ENCODE results near the gene SLC38A5.

Gene SLC38A5

GRCh38 chrX:48480583-48480982 lies 10.5 kb upstream of the SLC38A5 start:
- no peaks in the 10 kb centered on the region for H3K9me3 Mint-ChIP-seq
- no peak for ATAC-seq (ENCODE audit: low read depth)

DNA sequence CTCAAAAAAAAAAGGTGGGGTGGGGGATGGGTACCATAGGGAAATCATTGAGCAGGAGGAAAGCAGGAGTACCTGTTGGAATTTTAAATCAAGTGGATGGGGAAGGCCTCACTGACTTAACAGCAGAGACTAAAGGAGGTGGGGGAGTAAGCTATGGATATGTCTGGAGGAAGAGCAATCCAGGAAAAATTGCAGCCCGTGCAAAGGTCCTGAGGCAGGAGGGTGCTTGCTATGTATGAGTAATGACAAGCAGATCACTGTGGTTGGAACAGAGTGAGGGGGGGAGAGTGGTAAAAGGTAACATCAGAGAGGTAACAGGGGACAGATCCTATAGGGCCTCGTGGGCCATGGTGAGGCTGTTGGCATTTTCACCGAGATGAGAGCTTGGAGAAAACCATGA lies 10.1 kb upstream of the SLC38A5 start:
- ATAC-seq (ENCODE audit: low read depth) (no peak), DNase-seq (ENCODE audit: low spot score in 2 of 2) (no peak)
- no peak overlapping the region for H3K4me3 Mint-ChIP-seq
- no peaks in the 10 kb centered on the region for H3K9me3 Mint-ChIP-seq
- H3K27me3 Mint-ChIP-seq, result no peaks in the 10 kb centered on the region
- H3K27ac Mint-ChIP-seq, result peak overlapping the region; percentile 9
- H3K4me1 Mint-ChIP-seq, result peaks cover 27% of the 10 kb centered on the region
- peaks cover 13% of the 10 kb centered on the region for H3K36me3 Mint-ChIP-seq

More at GRCh38 chrX:48480583-48480982, 10.5 kb upstream of the SLC38A5 start:
- DNase-seq (ENCODE audit: low spot score in 2 of 2), result no peak
- Mint-ChIP-seq H3K4me3 (no peak overlapping the region), H3K4me1 (peaks cover 27% of the 10 kb centered on the region), H3K27me3 (no peaks in the 10 kb centered on the region), H3K36me3 (peaks cover 13% of the 10 kb centered on the region), H3K27ac (peak overlapping the region; percentile 9)

- H3K4me1 Mint-ChIP-seq, result peaks cover 27% of the 10 kb centered on the region
- H3K36me3 Mint-ChIP-seq, result peaks cover 13% of the 10 kb centered on the region
- H3K4me3 Mint-ChIP-seq, result no peak overlapping the region
- H3K9me3 Mint-ChIP-seq, result no peaks in the 10 kb centered on the region
- DNase-seq (ENCODE audit: low spot score in 2 of 2) (no peak), ATAC-seq (ENCODE audit: low read depth) (no peak)
- H3K27me3 Mint-ChIP-seq, result no peaks in the 10 kb centered on the region
- no peak overlapping the region for H3K27ac Mint-ChIP-seq
Observed at GRCh38 chrX:48478806-48479205, 8.7 kb upstream of the SLC38A5 start.

GRCh38 chrX:48477960-48478755 lies 8.1 kb upstream of the SLC38A5 start:
- H3K27ac Mint-ChIP-seq, result no peak overlapping the region
- no peak overlapping the region for H3K4me3 Mint-ChIP-seq
- peaks cover 27% of the 10 kb centered on the region for H3K4me1 Mint-ChIP-seq
- H3K9me3 Mint-ChIP-seq, result no peaks in the 10 kb centered on the region
- no peak for DNase-seq (ENCODE audit: low spot score in 2 of 2)
- peaks cover 13% of the 10 kb centered on the region for H3K36me3 Mint-ChIP-seq
- no peak for ATAC-seq (ENCODE audit: low read depth)
- no peaks in the 10 kb centered on the region for H3K27me3 Mint-ChIP-seq

DNA sequence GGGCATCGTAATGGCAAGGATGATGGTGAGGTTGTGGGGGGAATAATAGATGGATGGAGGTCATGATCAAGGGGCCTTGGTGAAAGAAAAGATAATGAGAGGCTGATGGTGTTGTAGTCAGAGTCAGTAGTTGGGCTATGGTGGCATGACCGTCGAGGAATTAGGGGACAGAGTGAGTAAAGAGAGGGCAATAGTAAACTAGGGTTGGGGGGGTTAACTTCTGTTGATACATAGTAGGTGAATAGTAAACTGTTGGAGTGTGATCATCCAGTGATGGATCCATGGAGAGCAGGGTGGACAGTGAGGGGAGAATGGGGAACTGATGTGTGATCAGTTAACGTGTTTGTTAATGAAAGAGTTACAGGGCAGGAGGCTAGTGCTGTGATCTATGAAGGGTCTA lies 6.9 kb upstream of the SLC38A5 start:
- H3K4me3 Mint-ChIP-seq, result peak overlapping the region; percentile 83
- peaks cover 13% of the 10 kb centered on the region for H3K36me3 Mint-ChIP-seq
- no peaks in the 10 kb centered on the region for H3K27me3 Mint-ChIP-seq
- no peaks in the 10 kb centered on the region for H3K9me3 Mint-ChIP-seq
- peak overlapping the region; percentile 89 for H3K27ac Mint-ChIP-seq
- peaks cover 27% of the 10 kb centered on the region for H3K4me1 Mint-ChIP-seq
- DNase-seq (ENCODE audit: low spot score in 2 of 2) (no peak), ATAC-seq (ENCODE audit: low read depth) (no peak)

DNA sequence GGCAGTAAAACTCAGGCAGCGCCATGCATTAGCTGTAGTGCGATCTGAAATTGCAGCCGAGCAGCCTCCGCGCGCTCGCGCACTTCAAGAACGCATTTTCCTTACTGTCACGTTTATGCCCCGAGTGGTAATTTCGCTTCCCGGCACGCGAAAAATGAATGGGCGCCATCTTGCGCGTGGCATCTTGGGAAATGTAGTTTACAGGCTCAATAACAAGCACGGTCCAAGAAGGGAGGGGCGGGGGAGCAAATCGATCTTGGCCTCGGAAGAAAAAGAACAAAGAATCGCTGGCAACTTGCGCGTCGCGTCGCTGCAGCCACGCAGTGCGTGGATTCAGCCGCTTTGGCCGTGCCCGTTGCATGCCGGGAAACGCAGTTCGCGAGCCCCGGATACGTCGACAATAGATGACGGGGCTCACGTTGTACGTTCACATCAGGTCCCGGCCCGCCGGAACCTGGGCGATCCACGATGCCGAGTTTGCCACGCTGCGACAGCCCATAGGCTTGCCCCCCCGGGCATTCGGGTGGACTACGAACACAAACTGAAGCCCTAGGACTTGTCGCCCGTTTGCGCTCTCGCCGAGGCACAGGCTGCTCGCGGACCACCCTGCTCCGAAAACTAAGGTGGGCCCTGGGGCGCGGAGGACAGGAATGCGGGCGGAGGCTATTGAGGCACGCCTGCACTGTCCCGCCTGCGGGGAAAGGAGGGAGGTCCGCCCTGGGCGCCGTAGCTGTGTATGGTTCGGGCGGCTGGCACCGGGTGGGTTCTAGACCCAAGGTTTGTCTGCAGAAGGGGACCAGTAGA lies 5.9 kb upstream of the SLC38A5 start, which contains the start of gene FTSJ1:
Gene FTSJ1, plus strand, starts transcription at position 426 of the 804 bp plus-strand sequence. CDS start 1,849 bp downstream, outside the sequence.
- Mint-ChIP-seq H3K9me3 (no peaks in the 10 kb centered on the region), H3K4me3 (peak within 1 kb of the TSS; percentile 83), H3K27me3 (no peaks in the 10 kb centered on the region), H3K27ac (peak within 1 kb of the TSS; percentile 89), H3K4me1 (peaks cover 27% of the 10 kb centered on the region), H3K36me3 (peaks cover 13% of the 10 kb centered on the region)
- DNase-seq (ENCODE audit: low spot score in 2 of 2), result peak; percentile 68 to 77
- peak; percentile 89 for ATAC-seq (ENCODE audit: low read depth)

DNA sequence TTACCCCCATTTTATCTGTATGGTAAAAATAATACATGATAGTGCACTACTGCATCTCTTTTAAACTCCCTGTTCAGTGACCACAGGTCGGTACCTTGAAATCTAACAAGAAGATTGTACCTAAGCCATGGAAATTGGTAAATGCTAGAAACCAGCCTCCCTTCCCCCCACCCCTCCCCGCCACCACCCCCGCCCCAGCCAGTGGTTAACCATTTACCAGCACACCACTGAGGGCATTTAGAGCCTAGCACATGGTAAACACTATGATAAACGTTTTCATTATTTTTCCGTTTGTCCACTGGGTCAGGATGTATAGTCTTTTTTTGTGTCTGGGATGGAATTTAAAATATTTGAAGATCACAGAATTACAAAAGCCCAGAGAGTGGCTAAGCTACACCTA lies 5.2 kb upstream of the SLC38A5 start:
- Mint-ChIP-seq H3K27ac (peak overlapping the region; percentile 89), H3K9me3 (no peaks in the 10 kb centered on the region), H3K4me1 (peaks cover 22% of the 10 kb centered on the region), H3K36me3 (peaks cover 8% of the 10 kb centered on the region), H3K27me3 (no peaks in the 10 kb centered on the region), H3K4me3 (peak overlapping the region; percentile 83)
- DNase-seq (ENCODE audit: low spot score in 2 of 2), result no peak
- ATAC-seq (ENCODE audit: low read depth), result no peak

DNA sequence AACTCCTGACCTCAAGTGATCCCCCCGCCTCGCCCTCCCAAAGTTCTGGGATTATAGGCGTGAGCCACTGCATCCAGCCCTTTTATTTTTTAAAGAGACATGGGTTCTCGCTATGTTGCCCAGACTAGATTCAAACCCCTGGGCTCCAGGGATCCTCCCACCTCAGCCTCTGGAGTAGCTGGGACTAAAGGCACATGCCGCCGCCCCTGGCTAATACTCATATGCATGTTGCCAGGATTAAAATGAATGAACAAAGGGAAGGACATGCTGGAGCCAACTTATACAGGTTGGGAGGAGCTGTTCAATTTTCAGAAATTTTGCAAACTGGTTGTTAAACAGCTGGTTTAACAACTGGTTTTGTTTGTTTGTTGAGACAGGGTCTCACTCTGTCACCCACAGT lies 4.5 kb upstream of the SLC38A5 start:
- ATAC-seq (ENCODE audit: low read depth), result no peak
- H3K4me3 Mint-ChIP-seq, result no peak overlapping the region

DNA sequence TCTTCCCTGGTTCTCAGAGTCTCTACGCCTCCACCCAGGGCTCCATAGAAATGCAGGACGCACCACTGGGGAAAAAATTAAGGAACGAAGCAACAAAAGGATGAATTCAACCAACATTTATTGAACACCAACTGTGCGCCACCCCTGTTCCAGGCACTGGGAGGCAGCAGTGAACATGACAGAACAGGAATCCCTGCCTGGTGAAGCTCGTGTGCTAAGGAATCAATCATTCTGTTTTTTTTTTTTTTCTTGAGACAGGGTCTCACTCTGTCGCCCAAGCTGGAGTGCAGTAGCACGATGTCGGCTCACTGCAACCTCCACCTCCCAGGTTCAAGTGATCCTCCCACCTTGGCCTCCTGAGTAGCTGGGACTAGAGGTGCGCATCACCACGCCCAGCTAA lies 4.1 kb upstream of the SLC38A5 start:
- peaks cover 26% of the 10 kb centered on the region for H3K4me1 Mint-ChIP-seq
- H3K27ac Mint-ChIP-seq, result no peak overlapping the region
- H3K9me3 Mint-ChIP-seq, result no peaks in the 10 kb centered on the region
- no peak overlapping the region for H3K4me3 Mint-ChIP-seq
- H3K36me3 Mint-ChIP-seq, result peaks cover 4% of the 10 kb centered on the region
- no peak for ATAC-seq (ENCODE audit: low read depth)
- H3K27me3 Mint-ChIP-seq, result no peaks in the 10 kb centered on the region
- DNase-seq (ENCODE audit: low spot score in 2 of 2), result no peak

More for the DNA sequence above, 4.5 kb upstream of the SLC38A5 start:
- Mint-ChIP-seq H3K27me3 (no peaks in the 10 kb centered on the region), H3K27ac (no peak overlapping the region), H3K36me3 (peaks cover 6% of the 10 kb centered on the region), H3K4me1 (peaks cover 23% of the 10 kb centered on the region), H3K9me3 (no peaks in the 10 kb centered on the region)
- DNase-seq (ENCODE audit: low spot score in 2 of 2), result no peak

DNA sequence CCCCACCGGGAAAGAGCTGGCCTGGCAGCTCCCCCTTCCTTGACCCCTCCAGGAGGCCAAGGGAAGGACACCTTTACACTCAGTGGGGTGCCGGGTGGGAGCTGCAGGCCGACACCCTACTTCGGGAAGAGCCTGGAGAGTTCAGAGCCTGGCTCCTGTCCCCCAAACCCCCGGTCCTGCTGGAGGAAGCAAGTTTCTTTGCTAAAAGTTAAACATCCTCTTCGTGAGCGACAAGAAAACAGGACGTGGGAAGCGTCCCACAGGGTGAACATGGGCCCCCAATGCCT lies 3.6 kb upstream of the SLC38A5 start:
- no peaks in the 10 kb centered on the region for H3K9me3 Mint-ChIP-seq
- H3K27ac Mint-ChIP-seq, result no peak overlapping the region
- no peak overlapping the region for H3K4me3 Mint-ChIP-seq
- H3K4me1 Mint-ChIP-seq, result peaks cover 26% of the 10 kb centered on the region
- DNase-seq (ENCODE audit: low spot score in 2 of 2) (no peak), ATAC-seq (ENCODE audit: low read depth) (no peak)
- no peaks in the 10 kb centered on the region for H3K27me3 Mint-ChIP-seq
- H3K36me3 Mint-ChIP-seq, result peaks cover 3% of the 10 kb centered on the region

DNA sequence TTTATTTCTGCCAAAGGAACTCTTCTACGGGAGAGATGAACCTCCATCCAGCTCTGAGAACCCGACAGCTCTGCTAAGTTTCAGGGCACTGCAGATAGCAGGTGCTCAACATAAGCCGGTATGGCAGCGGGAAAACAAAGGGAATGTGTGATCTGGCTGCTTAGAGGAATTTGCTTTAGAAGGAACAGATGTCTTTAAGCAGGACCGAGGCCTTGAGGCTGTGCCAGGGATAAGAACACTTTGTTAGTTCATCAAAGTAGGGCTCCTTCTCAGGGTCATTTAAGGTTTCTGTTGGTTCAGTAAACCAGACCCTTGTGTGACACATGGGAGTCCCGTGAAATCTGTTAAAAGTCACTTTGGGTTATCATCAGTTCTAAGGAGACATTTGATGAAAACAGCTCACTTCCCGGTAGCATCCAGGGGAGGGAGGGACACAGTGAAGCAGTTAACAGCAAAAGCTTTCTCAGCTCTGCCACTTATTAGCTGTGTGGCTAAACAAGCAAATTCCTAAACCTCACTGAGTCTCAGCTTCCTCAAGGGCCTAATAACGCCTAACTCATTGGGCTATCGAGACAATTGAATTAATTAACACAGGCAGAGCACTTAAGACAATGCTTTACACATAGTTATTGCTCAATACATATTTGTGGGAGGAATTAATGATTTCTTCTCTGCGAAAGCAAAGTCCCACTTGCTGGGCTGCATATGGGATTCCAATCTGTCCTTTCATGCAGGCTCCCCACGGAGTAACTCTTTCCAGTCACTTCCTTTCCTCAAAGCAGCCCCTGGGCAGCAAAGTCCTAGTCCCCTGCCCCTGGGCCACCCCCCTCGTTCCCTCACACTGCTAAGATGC lies 3.0 kb upstream of the SLC38A5 start:
- DNase-seq (ENCODE audit: low spot score in 2 of 2), result no peak
- Mint-ChIP-seq H3K27me3 (no peaks in the 10 kb centered on the region), H3K4me1 (peaks cover 22% of the 10 kb centered on the region), H3K27ac (no peak overlapping the region), H3K4me3 (no peak overlapping the region), H3K36me3 (no peaks in the 10 kb centered on the region), H3K9me3 (no peaks in the 10 kb centered on the region)
- no peak for ATAC-seq (ENCODE audit: low read depth)

DNA sequence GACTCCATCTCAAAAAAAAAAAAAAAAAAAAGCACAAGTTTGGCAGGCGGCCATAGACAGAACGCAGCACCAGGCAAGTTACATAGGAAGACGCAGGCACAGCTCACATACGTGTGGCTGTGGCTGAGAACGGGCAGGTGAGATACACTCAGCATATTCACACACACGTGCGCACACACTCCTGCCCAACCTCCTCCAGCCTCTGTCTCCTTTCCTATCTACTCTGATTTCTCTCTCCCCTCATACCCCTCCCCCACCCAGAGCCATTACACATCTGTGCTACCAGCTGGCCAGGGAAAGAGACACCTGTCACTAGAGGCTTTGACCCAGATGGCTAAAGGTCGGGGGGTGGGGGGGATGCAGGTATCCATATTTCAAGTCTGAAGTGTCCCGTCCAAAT lies 2.2 kb upstream of the SLC38A5 start:
- no peak for ATAC-seq (ENCODE audit: low read depth)
- H3K27me3 Mint-ChIP-seq, result no peaks in the 10 kb centered on the region
- H3K4me3 Mint-ChIP-seq, result no peak overlapping the region

GRCh38 chrX:48471504-48471903 lies 1.4 kb upstream of the SLC38A5 start:
- H3K9me3 Mint-ChIP-seq, result no peaks in the 10 kb centered on the region
- no peaks in the 10 kb centered on the region for H3K27me3 Mint-ChIP-seq
- H3K4me3 Mint-ChIP-seq, result no peak overlapping the region

More for the DNA sequence above, 2.2 kb upstream of the SLC38A5 start:
- peaks cover 22% of the 10 kb centered on the region for H3K4me1 Mint-ChIP-seq
- H3K27ac Mint-ChIP-seq, result no peak overlapping the region
- H3K36me3 Mint-ChIP-seq, result no peaks in the 10 kb centered on the region
- no peaks in the 10 kb centered on the region for H3K9me3 Mint-ChIP-seq
- DNase-seq (ENCODE audit: low spot score in 2 of 2), result no peak

DNA sequence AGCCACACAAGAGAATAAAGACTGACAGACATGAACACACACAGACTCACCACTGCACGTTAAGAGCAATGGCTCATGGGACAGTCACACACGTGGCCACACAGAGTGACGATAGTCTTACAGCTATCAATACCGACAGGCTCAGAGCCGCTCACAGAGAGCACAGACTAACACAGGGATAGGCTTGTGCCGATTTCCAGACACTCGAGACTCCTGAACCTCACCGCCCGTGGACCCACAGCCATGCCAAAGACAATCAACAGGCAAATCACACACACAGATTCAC lies 716 bp upstream of the SLC38A5 start:
- Mint-ChIP-seq H3K36me3 (peaks cover 2% of the 10 kb centered on the region), H3K27ac (no peak overlapping the region), H3K4me3 (no peak overlapping the region), H3K27me3 (no peaks in the 10 kb centered on the region), H3K4me1 (peaks cover 19% of the 10 kb centered on the region), H3K9me3 (no peaks in the 10 kb centered on the region)
- ATAC-seq (ENCODE audit: low read depth) (no peak), DNase-seq (ENCODE audit: low spot score in 2 of 2) (no peak)

More at GRCh38 chrX:48471504-48471903, 1.4 kb upstream of the SLC38A5 start:
- DNase-seq (ENCODE audit: low spot score in 2 of 2) (no peak), ATAC-seq (ENCODE audit: low read depth) (no peak)
- Mint-ChIP-seq H3K4me1 (peaks cover 18% of the 10 kb centered on the region), H3K36me3 (no peaks in the 10 kb centered on the region), H3K27ac (no peak overlapping the region)

Measured in memory B cell (primary cell).